ENCODE data around the gene ALOX12B.

Gene ALOX12B

GRCh38 chr17:8100763-8101162, 13.2 kb upstream of the ALOX12B start:
- H3K4me3 ChIP-seq (ENCODE audit: control insufficient read depth, low read depth, low read length), result no peak overlapping the region
- DNase-seq (ENCODE audit: low read depth), result no peak
- TF ChIP-seq, protein P1, sequence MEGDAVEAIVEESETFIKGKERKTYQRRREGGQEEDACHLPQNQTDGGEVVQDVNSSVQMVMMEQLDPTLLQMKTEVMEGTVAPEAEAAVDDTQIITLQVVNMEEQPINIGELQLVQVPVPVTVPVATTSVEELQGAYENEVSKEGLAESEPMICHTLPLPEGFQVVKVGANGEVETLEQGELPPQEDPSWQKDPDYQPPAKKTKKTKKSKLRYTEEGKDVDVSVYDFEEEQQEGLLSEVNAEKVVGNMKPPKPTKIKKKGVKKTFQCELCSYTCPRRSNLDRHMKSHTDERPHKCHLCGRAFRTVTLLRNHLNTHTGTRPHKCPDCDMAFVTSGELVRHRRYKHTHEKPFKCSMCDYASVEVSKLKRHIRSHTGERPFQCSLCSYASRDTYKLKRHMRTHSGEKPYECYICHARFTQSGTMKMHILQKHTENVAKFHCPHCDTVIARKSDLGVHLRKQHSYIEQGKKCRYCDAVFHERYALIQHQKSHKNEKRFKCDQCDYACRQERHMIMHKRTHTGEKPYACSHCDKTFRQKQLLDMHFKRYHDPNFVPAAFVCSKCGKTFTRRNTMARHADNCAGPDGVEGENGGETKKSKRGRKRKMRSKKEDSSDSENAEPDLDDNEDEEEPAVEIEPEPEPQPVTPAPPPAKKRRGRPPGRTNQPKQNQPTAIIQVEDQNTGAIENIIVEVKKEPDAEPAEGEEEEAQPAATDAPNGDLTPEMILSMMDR (IDR thresholded peaks at IDR 0.05; ENCODE audit: control insufficient read depth, insufficient read depth, low read depth, low read length, missing control alignments), result no peak

- DNase-seq (ENCODE audit: low read depth), result no peak
- TF ChIP-seq, protein P1 (IDR thresholded peaks at IDR 0.05; ENCODE audit: control insufficient read depth, insufficient read depth, low read depth, low read length, missing control alignments), result no peak
- H3K4me3 ChIP-seq (ENCODE audit: control insufficient read depth, low read depth, low read length), result no peak overlapping the region
Measured at GRCh38 chr17:8100111-8100510, 12.6 kb upstream of the ALOX12B start.

- no peak for DNase-seq (ENCODE audit: low read depth)
- TF ChIP-seq, protein P1 (IDR thresholded peaks at IDR 0.05; ENCODE audit: control insufficient read depth, insufficient read depth, low read depth, low read length, missing control alignments), result no peak
Measured at GRCh38 chr17:8096541-8096940, 9.0 kb upstream of the ALOX12B start.

DNA sequence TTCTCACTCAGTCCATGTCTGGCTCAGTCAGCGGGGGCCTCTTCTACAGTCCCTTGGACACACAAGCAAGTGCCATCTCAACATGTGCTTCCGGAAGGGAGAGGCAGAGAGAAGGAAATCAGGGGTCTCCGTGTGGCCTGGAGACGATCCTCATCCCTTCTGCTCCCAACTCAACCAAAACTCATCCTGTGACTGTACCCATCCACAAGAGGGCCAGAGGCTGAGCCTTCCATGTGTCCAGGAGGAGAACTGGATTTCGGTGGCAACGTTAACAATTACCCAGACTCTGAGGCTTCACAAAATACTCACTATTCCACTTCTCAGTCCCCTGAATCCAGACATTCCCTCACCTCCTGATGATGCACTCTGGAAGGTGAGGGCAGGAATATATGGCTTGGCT, 7.8 kb upstream of the ALOX12B start:
- TF ChIP-seq, protein P1 (IDR thresholded peaks at IDR 0.05; ENCODE audit: control insufficient read depth, insufficient read depth, low read depth, low read length, missing control alignments), result no peak
- no peak for DNase-seq (ENCODE audit: low read depth)

More at GRCh38 chr17:8096541-8096940, 9.0 kb upstream of the ALOX12B start:
- no peak overlapping the region for H3K4me3 ChIP-seq (ENCODE audit: control insufficient read depth, low read depth, low read length)

DNA sequence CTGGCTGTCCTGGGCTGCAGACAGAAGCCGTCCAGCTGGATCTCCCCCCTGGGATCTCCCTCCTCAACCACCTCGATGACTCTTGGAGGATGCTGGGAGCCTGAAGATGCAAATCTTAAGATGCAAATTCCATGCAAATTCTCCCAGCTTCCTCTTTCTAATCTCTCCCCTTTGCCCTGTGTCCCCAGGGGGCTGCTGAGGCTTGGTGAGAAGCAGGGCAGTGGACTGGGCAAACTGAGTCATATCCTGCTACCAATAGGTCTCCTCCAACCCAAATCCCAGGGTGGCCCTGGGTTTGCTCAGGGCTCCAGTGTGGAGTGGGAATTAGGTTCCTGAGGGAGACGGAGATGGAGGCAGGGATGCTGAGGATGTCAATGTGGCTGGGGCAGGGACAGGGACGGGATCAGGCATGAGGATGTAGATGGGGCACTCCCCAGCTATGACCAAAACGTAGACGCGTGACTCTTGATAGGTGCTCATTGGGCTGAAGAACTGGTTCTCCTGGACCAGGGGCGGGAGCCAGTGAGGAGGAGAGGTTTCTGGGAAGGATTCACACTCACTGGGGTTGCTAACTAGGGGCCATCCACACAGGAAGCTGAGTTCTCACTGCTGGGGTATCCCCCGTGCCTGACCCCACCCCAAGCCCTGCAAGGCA, 3.6 kb upstream of the ALOX12B start:
- no peak overlapping the region for H3K4me3 ChIP-seq (ENCODE audit: control insufficient read depth, low read depth, low read length)

More for the DNA sequence above, 7.8 kb upstream of the ALOX12B start:
- no peak overlapping the region for H3K4me3 ChIP-seq (ENCODE audit: control insufficient read depth, low read depth, low read length)

DNA sequence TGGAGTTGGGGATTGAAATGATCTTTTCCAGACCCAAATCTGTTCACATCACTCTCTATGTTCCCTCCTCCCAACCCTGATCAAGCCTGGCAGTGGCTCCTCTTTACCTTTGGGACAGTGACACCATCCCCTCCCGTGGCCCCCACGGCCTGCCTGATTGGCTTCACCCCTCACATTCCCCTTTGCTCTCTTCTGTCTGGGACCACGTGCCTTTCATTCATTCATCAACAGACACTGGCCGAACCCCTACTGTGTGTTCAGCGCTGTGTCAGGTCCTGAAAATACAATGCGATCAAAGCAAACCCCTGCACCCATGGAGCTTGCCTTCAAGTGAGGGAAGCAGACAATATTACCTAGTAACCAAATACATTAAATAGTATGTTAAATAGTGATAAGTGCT, 2.2 kb upstream of the ALOX12B start:
- H3K4me3 ChIP-seq (ENCODE audit: control insufficient read depth, low read depth, low read length), result no peak overlapping the region
- TF ChIP-seq, protein P1 (IDR thresholded peaks at IDR 0.05; ENCODE audit: control insufficient read depth, insufficient read depth, low read depth, low read length, missing control alignments), result no peak
- no peak for DNase-seq (ENCODE audit: low read depth)

More for the DNA sequence above, 3.6 kb upstream of the ALOX12B start:
- TF ChIP-seq, protein P1 (IDR thresholded peaks at IDR 0.05; ENCODE audit: control insufficient read depth, insufficient read depth, low read depth, low read length, missing control alignments), result no peak
- DNase-seq (ENCODE audit: low read depth), result no peak

GRCh38 chr17:8087952-8088230, 375 bp upstream of the ALOX12B start:
- TF ChIP-seq, protein P1 (IDR thresholded peaks at IDR 0.05; ENCODE audit: control insufficient read depth, insufficient read depth, low read depth, low read length, missing control alignments), result no peak
- no peak for DNase-seq (ENCODE audit: low read depth)
- no peak overlapping the region for H3K4me3 ChIP-seq (ENCODE audit: control insufficient read depth, low read depth, low read length)

Measured in AG09309 (cell line).